HepG2 (cell line): Measurements from ENCODE around the gene DYNLT2B. TPM values are rescaled to one million over a fixed set of nuclear protein-coding genes. Genes with fewer than 3 reads are reported as not detected.

Source experiments
- BHLHE40 ChIP-seq: IDR thresholded peaks from 2 replicates; pipeline ENCODE4 v1.6.1; 2011; ENCODE audit warnings: low read length, improper control_type of control experiment
- HMG20A ChIP-seq: IDR thresholded peaks from 2 replicates; pipeline ENCODE4 v1.6.1; 2016; ENCODE audit warnings: borderline replicate concordance
- KDM6A ChIP-seq: IDR thresholded peaks from 2 replicates; pipeline ENCODE4 v1.6.1; 2016; ENCODE audit warnings: low read depth
- POLR2G ChIP-seq: fragments of 200-400 bp; formaldehyde crosslinking; IDR thresholded peaks from 2 replicates; pipeline ENCODE4 v1.6.1; 2018; ENCODE audit warnings: mild to moderate bottlenecking, low read depth, low read length, moderate library complexity
- RBM39 ChIP-seq: fragments of 200-400 bp; formaldehyde crosslinking; IDR thresholded peaks from one replicate; pipeline ENCODE4 v1.6.1; 2018; ENCODE audit warnings: antibody characterized with exemption, mild to moderate bottlenecking, low read depth, low read length; ENCODE audit not compliant: poor library complexity, severe bottlenecking
- XBP1 ChIP-seq: sonication (generic); formaldehyde crosslinking; IDR thresholded peaks from 2 replicates; pipeline ENCODE4 v1.5.0; 2020; ENCODE audit warnings: missing genetic modification reagents
- XRCC5 ChIP-seq: fragments of 200-400 bp; formaldehyde crosslinking; optimal IDR thresholded peaks from 2 replicates; pipeline ENCODE3; 2017; ENCODE audit warnings: mild to moderate bottlenecking, low read length
- ZC3H13 ChIP-seq: sonication (generic); formaldehyde crosslinking; IDR thresholded peaks from 2 replicates; pipeline ENCODE4 v1.8.1; 2023; ENCODE audit warnings: mild to moderate bottlenecking, missing genetic modification reagents, moderate library complexity
- ZNF205 ChIP-seq: IDR thresholded peaks from 2 replicates; pipeline ENCODE4 v1.6.1; 2018; ENCODE audit warnings: missing biosample characterization, missing genetic modification reagents
- polyA plus RNA-seq, 8 experiments: library from polyadenylated mRNA; depleted of rRNA in 3 of 8; stranded (reverse) in 7 of 8; unstranded in 1 of 8; fragments of >200 nt; fragmentation: Illumina TruSeq in 4 of 8; extraction: Trizol in 4 of 8; gene quantifications; 2 replicates each; pipeline versions ENCODE4 v1.2.1 to v1.2.3, GENCODE V29; 2011 to 2016; ENCODE audit warnings: low read depth in 4 of 8, missing spikeins in 1 of 8, mixed read lengths in 1 of 8; ENCODE audit not compliant: insufficient read depth in 1 of 8
- total RNA-seq, 5 experiments: library from RNA; depleted of rRNA; stranded (reverse); fragments of >200 nt; fragmentation: Illumina TruSeq; extraction: Trizol; gene quantifications; 2 replicates each; pipeline ENCODE4 v1.2.3, GENCODE V29; 2016; ENCODE audit warnings: low read depth in 1 of 5
- TF ChIP-seq, protein P1 (sequence below), 2 experiments: fragments of 450-650 bp in 1 of 2; sonication (generic) in 1 of 2; formaldehyde crosslinking in 1 of 2; IDR thresholded peaks; 2 replicates each; pipeline versions ENCODE4 v1.6.1 to v1.8.0; 2016 to 2022; ENCODE audit warnings: antibody characterized with exemption in 1 of 2, mild to moderate bottlenecking in 1 of 2, missing genetic modification reagents in 1 of 2
- TF ChIP-seq, protein P2 (sequence below): sonication (generic); formaldehyde crosslinking; IDR thresholded peaks from 2 replicates; pipeline ENCODE4 v1.5.1; 2020; ENCODE audit warnings: missing genetic modification reagents, mild to moderate bottlenecking, borderline replicate concordance
- TF ChIP-seq, protein P3 (sequence below): sonication (generic); formaldehyde crosslinking; IDR thresholded peaks from 2 replicates; pipeline ENCODE4 v1.5.0; 2020; ENCODE audit warnings: missing genetic modification reagents
- TF ChIP-seq, protein P4 (sequence below): sonication (generic); formaldehyde crosslinking; IDR thresholded peaks from 2 replicates; pipeline ENCODE4 v1.4.0; 2020; ENCODE audit warnings: low read depth, mild to moderate bottlenecking, missing genetic modification reagents
- TF ChIP-seq, protein P5 (sequence below): sonication (generic); formaldehyde crosslinking; IDR thresholded peaks from 2 replicates; pipeline ENCODE4 v1.8.0; 2022; ENCODE audit warnings: mild to moderate bottlenecking, missing genetic modification reagents; ENCODE audit not compliant: insufficient replicate concordance

The DYNLT2B gene
- total and polyA plus RNA-seq, 2 of the 13 experiments (the other 11 are each of a cell fraction or from before 2014, with no cell fraction given), result 4.0 to 7.0 TPM

DNA sequence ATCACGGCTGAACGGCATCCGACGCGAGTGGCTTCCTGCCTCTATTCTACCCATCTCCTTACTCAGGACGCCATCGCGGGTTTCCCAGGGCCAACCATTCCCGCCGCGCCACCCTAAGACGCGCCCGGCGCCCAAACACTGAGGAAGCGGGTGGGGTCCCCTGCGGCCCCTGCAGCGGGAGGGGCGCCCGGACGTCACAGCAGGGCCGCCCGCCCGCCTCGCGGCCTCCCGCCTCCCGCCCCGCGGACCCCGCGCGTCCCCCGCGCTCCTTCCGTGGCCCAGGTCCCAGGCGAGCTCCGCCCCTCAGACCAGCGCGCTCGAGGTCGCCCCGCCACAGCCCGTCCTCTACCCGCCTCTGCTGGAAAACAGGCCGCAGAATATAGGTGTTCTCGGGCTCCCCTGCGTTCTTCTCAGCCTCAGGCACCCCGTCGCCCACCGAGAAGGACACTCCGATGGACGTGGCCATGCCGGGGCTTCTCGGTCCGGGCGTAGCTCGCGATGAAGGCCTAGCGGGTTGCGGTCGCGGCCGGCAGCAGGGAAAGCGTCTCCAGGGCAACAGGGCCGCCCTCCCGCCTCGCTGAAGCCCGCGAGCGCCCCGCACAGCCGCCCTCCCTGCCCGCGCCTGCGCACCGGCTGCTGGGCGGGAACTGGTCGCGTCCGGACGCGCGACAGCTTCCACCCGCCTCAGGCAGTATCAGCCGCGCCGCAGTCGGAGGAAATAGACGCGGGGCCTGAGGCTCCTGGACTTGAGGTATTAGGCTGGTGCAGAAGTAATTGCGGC lies at the start of gene DYNLT2B (continued):
- TF ChIP-seq, protein P1, sequence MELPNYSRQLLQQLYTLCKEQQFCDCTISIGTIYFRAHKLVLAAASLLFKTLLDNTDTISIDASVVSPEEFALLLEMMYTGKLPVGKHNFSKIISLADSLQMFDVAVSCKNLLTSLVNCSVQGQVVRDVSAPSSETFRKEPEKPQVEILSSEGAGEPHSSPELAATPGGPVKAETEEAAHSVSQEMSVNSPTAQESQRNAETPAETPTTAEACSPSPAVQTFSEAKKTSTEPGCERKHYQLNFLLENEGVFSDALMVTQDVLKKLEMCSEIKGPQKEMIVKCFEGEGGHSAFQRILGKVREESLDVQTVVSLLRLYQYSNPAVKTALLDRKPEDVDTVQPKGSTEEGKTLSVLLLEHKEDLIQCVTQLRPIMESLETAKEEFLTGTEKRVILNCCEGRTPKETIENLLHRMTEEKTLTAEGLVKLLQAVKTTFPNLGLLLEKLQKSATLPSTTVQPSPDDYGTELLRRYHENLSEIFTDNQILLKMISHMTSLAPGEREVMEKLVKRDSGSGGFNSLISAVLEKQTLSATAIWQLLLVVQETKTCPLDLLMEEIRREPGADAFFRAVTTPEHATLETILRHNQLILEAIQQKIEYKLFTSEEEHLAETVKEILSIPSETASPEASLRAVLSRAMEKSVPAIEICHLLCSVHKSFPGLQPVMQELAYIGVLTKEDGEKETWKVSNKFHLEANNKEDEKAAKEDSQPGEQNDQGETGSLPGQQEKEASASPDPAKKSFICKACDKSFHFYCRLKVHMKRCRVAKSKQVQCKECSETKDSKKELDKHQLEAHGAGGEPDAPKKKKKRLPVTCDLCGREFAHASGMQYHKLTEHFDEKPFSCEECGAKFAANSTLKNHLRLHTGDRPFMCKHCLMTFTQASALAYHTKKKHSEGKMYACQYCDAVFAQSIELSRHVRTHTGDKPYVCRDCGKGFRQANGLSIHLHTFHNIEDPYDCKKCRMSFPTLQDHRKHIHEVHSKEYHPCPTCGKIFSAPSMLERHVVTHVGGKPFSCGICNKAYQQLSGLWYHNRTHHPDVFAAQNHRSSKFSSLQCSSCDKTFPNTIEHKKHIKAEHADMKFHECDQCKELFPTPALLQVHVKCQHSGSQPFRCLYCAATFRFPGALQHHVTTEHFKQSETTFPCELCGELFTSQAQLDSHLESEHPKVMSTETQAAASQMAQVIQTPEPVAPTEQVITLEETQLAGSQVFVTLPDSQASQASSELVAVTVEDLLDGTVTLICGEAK (IDR thresholded peaks at IDR 0.05), result no peak
- TF ChIP-seq, protein P1 (CRISPR knock-in tag; IDR thresholded peaks at IDR 0.05), result peak; percentile 83
- TF ChIP-seq HMG20A (no peak), KDM6A (no peak), ZC3H13 (peak; percentile 61; the same call in 1 of the 2 replicates), POLR2G (peak; percentile 80), ZNF205 (CRISPR knock-in tag) (no peak; the same call in 1 of the 2 replicates), XRCC5 (no peak), BHLHE40 (0 out of 2 replicates have a peak, but pooled peaks have one; percentile 4), RBM39 (no peak), XBP1 (no peak)
- TF ChIP-seq, protein P2, sequence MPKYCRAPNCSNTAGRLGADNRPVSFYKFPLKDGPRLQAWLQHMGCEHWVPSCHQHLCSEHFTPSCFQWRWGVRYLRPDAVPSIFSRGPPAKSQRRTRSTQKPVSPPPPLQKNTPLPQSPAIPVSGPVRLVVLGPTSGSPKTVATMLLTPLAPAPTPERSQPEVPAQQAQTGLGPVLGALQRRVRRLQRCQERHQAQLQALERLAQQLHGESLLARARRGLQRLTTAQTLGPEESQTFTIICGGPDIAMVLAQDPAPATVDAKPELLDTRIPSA (CRISPR knock-in tag), result no peak
- TF ChIP-seq, protein P3, sequence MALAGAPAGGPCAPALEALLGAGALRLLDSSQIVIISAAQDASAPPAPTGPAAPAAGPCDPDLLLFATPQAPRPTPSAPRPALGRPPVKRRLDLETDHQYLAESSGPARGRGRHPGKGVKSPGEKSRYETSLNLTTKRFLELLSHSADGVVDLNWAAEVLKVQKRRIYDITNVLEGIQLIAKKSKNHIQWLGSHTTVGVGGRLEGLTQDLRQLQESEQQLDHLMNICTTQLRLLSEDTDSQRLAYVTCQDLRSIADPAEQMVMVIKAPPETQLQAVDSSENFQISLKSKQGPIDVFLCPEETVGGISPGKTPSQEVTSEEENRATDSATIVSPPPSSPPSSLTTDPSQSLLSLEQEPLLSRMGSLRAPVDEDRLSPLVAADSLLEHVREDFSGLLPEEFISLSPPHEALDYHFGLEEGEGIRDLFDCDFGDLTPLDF (CRISPR knock-in tag), result peak; percentile 79
- TF ChIP-seq, protein P4, sequence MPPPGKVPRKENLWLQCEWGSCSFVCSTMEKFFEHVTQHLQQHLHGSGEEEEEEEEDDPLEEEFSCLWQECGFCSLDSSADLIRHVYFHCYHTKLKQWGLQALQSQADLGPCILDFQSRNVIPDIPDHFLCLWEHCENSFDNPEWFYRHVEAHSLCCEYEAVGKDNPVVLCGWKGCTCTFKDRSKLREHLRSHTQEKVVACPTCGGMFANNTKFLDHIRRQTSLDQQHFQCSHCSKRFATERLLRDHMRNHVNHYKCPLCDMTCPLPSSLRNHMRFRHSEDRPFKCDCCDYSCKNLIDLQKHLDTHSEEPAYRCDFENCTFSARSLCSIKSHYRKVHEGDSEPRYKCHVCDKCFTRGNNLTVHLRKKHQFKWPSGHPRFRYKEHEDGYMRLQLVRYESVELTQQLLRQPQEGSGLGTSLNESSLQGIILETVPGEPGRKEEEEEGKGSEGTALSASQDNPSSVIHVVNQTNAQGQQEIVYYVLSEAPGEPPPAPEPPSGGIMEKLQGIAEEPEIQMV, result peak; percentile 64
- TF ChIP-seq, protein P5, sequence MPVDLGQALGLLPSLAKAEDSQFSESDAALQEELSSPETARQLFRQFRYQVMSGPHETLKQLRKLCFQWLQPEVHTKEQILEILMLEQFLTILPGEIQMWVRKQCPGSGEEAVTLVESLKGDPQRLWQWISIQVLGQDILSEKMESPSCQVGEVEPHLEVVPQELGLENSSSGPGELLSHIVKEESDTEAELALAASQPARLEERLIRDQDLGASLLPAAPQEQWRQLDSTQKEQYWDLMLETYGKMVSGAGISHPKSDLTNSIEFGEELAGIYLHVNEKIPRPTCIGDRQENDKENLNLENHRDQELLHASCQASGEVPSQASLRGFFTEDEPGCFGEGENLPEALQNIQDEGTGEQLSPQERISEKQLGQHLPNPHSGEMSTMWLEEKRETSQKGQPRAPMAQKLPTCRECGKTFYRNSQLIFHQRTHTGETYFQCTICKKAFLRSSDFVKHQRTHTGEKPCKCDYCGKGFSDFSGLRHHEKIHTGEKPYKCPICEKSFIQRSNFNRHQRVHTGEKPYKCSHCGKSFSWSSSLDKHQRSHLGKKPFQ (CRISPR knock-in tag), result peak; percentile 59
